Smooth muscle cell (in vitro differentiated cells): ENCODE results near the gene SLC2A13. TPM values are rescaled to one million over a fixed set of nuclear protein-coding genes. Genes with fewer than 3 reads are reported as not detected.

ENCODE experiments used
- polyA plus RNA-seq: library from polyadenylated mRNA; unstranded; fragments of >200 nt; fragmentation: Nextera tagmentation; extraction: Ambion mirVana; gene quantifications from 2 replicates; pipeline ENCODE4 v1.2.1, GENCODE V29; 2016
- small RNA-seq: library from RNA; depleted of rRNA; stranded (forward); fragments of <200 nt; gene quantifications from one replicate; pipeline ENCODE3, GENCODE V24; 2014
- total RNA-seq: library from RNA; depleted of rRNA; stranded (reverse); fragments of >200 nt; gene quantifications from 2 replicates; pipeline ENCODE4 v1.2.3, GENCODE V29; 2014

SLC2A13 gene
- total and polyA plus RNA-seq, 2 experiments from 2014 or later: 9.6 to 27.4 TPM

Small RNAs within 50 kb of the gene (small RNA-seq; reads per million reads assigned to genes)
- not detected for gene RF00414

Other genes starting within 250 kb of the SLC2A13 start
- gene LRRK2, start 118.9 kb upstream of the SLC2A13 start, total RNA-seq: 0.27 TPM in 1 of 2 replicates, not detected in the other
- not detected in 2 replicates for gene LRRK2, start 118.9 kb upstream of the SLC2A13 start, polyA plus RNA-seq